SK-N-SH treated with all-trans-retinoic acid at 6 μM for 48 hours (cell line): ENCODE data around the gene ABHD12B.

Experiments used
- ARNTL ChIP-seq: fragments of 450-650 bp; formaldehyde crosslinking; IDR thresholded peaks from 2 replicates; pipeline ENCODE4 v1.5.0; 2020; ENCODE audit warnings: low read depth, mild to moderate bottlenecking, moderate library complexity, borderline replicate concordance
- OSR1 ChIP-seq: fragments of 250-450 bp; sonication (Bioruptor Pico); IDR thresholded peaks from 2 replicates; pipeline ENCODE4 v1.8.0; 2022; ENCODE audit warnings: moderate library complexity, mild to moderate bottlenecking, inconsistent platforms
- PATZ1 ChIP-seq: fragments of 250-450 bp; sonication (Bioruptor Pico); IDR thresholded peaks from 2 replicates; pipeline ENCODE4 v1.8.0; 2020; ENCODE audit warnings: mild to moderate bottlenecking, moderate library complexity, borderline replicate concordance
- TOX ChIP-seq: fragments of 250-450 bp; sonication (Bioruptor Pico); IDR thresholded peaks from 2 replicates; pipeline ENCODE4 v1.8.0; 2021; ENCODE audit warnings: mild to moderate bottlenecking, moderate library complexity, borderline replicate concordance
- ZFP3 ChIP-seq: fragments of 250-450 bp; sonication (Bioruptor Pico); IDR thresholded peaks from 2 replicates; pipeline ENCODE4 v1.5.0; 2020; ENCODE audit warnings: mild to moderate bottlenecking, moderate library complexity
- ZFP30 ChIP-seq: fragments of 450-650 bp; formaldehyde crosslinking; IDR thresholded peaks from 2 replicates; pipeline ENCODE4 v1.5.0; 2022; ENCODE audit warnings: mild to moderate bottlenecking, moderate library complexity
- ZNF8 ChIP-seq: fragments of 450-650 bp; formaldehyde crosslinking; IDR thresholded peaks from 2 replicates; pipeline ENCODE4 v1.5.0; 2020; ENCODE audit warnings: mild to moderate bottlenecking, moderate library complexity

GRCh38 chr14:50839048-50839447 lies 32.8 kb upstream of the ABHD12B start:
- TF ChIP-seq ARNTL (CRISPR knock-in tag): no peak
- TF ChIP-seq ZFP3 (CRISPR knock-in tag): no peak
- TF ChIP-seq ZFP30 (CRISPR knock-in tag): no peak
- TF ChIP-seq PATZ1: no peak
- TF ChIP-seq OSR1 (CRISPR knock-in tag): no peak
- TF ChIP-seq ZNF8 (CRISPR knock-in tag): no peak
- no peak for TF ChIP-seq TOX (CRISPR knock-in tag)
